ENCODE results near the gene KRTAP10-8. TPM values are rescaled to one million over a fixed set of nuclear protein-coding genes. Genes with fewer than 3 reads are reported as not detected.

Gene KRTAP10-8
- total and polyA plus RNA-seq, 12 donors: not detected

DNA sequence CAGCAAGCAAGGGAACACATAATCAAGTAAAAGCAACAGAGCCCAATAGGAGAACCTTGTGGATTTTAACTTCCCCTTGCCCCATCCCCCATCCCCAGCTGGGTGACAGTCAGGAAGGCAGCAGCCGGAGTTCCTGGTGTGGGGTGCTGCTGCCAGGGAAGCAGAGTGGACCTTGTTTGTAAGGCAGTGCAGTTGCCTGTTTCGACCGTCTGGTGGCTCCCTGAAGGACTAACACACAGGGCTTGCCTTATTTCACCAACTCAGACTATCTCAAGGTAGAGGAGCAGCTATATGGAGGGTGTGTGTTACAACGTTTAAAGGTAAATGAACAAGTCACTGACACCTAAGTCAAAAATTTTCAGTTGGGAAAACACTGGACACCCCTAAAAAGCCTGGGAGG lies 6.6 kb downstream of the KRTAP10-8 start:
- Histone ChIP-seq H3K9me3 (peaks cover 0 to 32% (median 4%) of the 10 kb centered on the region in 11 donors), H3K27me3 (peaks cover 0 to 25% (median 3%) of the 10 kb centered on the region in 7 donors), H3K36me3 (no peaks in the 10 kb centered on the region), H3K4me1 (peaks cover 0 to 6% (median 0%) of the 10 kb centered on the region in 9 donors), H3K4me3 (no peak overlapping the region), H3K27ac (peak overlapping the region in 1 of 10 donors; percentile 71)
- ATAC-seq (peak in 5 of 8 donors; percentile 42 to 88 (median 61)), DNase-seq (peak in 1 of 2 donors; percentile 39)
- WGBS, 2 donors: 16 to 26% methylated on average over 4 of the region's 4 CpGs
- TF ChIP-seq CTCF (IDR thresholded peaks at IDR 0.05): peak in 8 of 9 donors; percentile 8 to 52 (median 34)
- intact Hi-C loops (cut with DNase I): loop anchor here in 1 of 10 donors (10.0 kb wide), 1 partner anchor 126 kb away; no protein-coding TSS in a partner anchor

GRCh38 chr21:44618909-44619308 lies 7.0 kb downstream of the KRTAP10-8 start:
- no peak overlapping the region for H3K4me3 ChIP-seq
- no peak for ATAC-seq

DNA sequence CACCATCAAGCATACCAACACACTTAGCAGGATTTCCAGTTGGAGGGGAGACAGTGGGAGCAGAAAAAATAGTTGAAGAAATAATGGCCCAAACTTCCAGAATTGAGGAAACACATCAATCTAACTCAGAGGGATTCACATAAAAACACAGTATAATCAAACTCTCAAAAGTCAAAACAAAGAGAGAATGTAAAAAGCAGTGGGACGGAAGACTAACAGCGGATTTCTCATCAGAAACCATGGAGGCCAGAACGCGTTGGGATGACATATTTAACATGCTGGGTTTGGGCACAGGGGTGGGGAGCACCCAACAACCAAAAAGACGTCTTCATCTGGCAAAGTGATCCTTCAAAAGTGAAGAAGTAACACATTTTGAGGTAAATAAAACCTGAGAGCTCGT lies 8.0 kb downstream of the KRTAP10-8 start:
- peaks cover 0 to 46% (median 15%) of the 10 kb centered on the region in 11 donors for H3K9me3 ChIP-seq
- H3K36me3 ChIP-seq: no peaks in the 10 kb centered on the region
- intact Hi-C loops (cut with DNase I): loop anchor here in 2 of 10 donors (10.0 kb wide), 2 partner anchors 125 to 165 kb away; no protein-coding TSS in a partner anchor
- H3K4me3 ChIP-seq: no peak overlapping the region
- H3K27me3 ChIP-seq: peaks cover 0 to 16% (median 3%) of the 10 kb centered on the region in 7 donors
- H3K27ac ChIP-seq: peak overlapping the region in 1 of 10 donors; percentile 71
- peaks cover 0 to 6% (median 0%) of the 10 kb centered on the region in 9 donors for H3K4me1 ChIP-seq
- 85 to 86% methylated on average over 6 of the region's 6 CpGs for WGBS, 2 donors
- DNase-seq: no peak
- ATAC-seq: no peak
- no peak for TF ChIP-seq CTCF (IDR thresholded peaks at IDR 0.05)

More at GRCh38 chr21:44618909-44619308, 7.0 kb downstream of the KRTAP10-8 start:
- Histone ChIP-seq H3K9me3 (peaks cover 0 to 36% (median 8%) of the 10 kb centered on the region in 11 donors), H3K36me3 (no peaks in the 10 kb centered on the region), H3K27me3 (peaks cover 0 to 21% (median 3%) of the 10 kb centered on the region in 7 donors), H3K27ac (peak overlapping the region in 1 of 10 donors; percentile 71), H3K4me1 (peaks cover 0 to 6% (median 0%) of the 10 kb centered on the region in 9 donors)
- intact Hi-C loops (cut with DNase I): loop anchor here in 1 of 10 donors (10.0 kb wide), 1 partner anchor 126 kb away; no protein-coding TSS in a partner anchor
- no peak for DNase-seq
- TF ChIP-seq CTCF (IDR thresholded peaks at IDR 0.05): no peak
- 61 to 63% methylated on average over 3 of the region's 3 CpGs for WGBS, 2 donors

- intact Hi-C loops (cut with DNase I): loop anchor here in 1 of 10 donors (10.0 kb wide), 1 partner anchor 161 kb away; no protein-coding TSS in a partner anchor
- no peak overlapping the region for H3K27ac ChIP-seq
- no peak for ATAC-seq
- TF ChIP-seq CTCF (IDR thresholded peaks at IDR 0.05): no peak
- no peak for DNase-seq
- H3K36me3 ChIP-seq: no peaks in the 10 kb centered on the region
- H3K27me3 ChIP-seq: peaks cover 0 to 24% (median 0%) of the 10 kb centered on the region in 7 donors
- no peak overlapping the region for H3K4me3 ChIP-seq
- peaks cover 0 to 51% (median 15%) of the 10 kb centered on the region in 11 donors for H3K9me3 ChIP-seq
- peaks cover 0 to 7% (median 0%) of the 10 kb centered on the region in 9 donors for H3K4me1 ChIP-seq
These were observed 11.7 kb downstream of the KRTAP10-8 start for GRCh38 chr21:44623575-44623974.
